Astrocyte (in vitro differentiated cells and primary cell): ENCODE measurements around the gene PPARG.
"Not testable (repeated sequence)": the region's sequence is repeated elsewhere in the genome, so short reads cannot be mapped to it uniquely, and the experiment has no call there.

Experiments
- EZH2 ChIP-seq: IDR thresholded peaks from 2 replicates; pipeline ENCODE4 v1.6.1; 2012; ENCODE audit warnings: mild to moderate bottlenecking, low read length, inconsistent platforms; ENCODE audit not compliant: insufficient read depth
- TF ChIP-seq, protein P1 (sequence below): IDR thresholded peaks from 2 replicates; pipeline ENCODE4 v1.5.1; 2011; ENCODE audit warnings: low read depth, mild to moderate bottlenecking, inconsistent platforms, low read length, moderate library complexity; ENCODE audit not compliant: insufficient read depth

DNA sequence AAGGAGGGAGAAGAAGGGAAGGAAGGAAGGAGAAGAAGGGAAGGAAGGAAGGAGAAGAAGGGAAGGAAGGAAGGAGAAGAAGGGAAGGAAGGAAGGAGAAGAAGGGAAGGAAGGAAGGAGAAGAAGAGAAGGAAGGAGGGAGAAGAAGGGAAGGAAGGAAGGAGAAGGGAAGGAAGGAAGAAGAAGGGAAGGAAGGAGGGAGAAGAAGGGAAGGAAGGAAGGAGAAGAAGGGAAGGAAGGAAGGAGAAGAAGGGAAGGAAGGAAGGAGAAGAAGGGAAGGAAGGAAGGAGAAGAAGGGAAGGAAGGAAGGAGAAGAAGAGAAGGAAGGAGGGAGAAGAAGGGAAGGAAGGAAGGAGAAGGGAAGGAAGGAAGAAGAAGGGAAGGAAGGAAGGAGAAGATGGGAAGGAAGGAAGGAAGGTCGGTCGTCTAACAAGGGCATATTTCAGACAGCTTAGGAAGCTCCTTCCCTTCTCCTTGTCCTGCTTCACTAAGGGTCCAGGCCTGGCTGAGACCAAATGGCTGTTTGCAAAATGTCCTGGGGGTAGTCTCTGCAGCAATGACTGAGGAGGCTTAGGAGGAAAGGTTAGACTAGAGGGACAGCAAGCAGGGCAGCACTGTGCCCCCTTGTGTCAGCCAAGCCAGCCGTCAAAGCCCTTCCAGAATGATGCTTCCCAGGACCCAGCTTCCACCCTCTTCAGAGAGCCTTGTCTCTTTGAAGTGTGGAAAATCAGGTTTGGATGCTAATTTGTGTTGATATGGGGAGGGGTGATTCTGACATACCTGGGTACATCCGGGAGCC lies 159.7 kb downstream of the PPARG start:
- TF ChIP-seq, protein P1, sequence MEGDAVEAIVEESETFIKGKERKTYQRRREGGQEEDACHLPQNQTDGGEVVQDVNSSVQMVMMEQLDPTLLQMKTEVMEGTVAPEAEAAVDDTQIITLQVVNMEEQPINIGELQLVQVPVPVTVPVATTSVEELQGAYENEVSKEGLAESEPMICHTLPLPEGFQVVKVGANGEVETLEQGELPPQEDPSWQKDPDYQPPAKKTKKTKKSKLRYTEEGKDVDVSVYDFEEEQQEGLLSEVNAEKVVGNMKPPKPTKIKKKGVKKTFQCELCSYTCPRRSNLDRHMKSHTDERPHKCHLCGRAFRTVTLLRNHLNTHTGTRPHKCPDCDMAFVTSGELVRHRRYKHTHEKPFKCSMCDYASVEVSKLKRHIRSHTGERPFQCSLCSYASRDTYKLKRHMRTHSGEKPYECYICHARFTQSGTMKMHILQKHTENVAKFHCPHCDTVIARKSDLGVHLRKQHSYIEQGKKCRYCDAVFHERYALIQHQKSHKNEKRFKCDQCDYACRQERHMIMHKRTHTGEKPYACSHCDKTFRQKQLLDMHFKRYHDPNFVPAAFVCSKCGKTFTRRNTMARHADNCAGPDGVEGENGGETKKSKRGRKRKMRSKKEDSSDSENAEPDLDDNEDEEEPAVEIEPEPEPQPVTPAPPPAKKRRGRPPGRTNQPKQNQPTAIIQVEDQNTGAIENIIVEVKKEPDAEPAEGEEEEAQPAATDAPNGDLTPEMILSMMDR, result not testable (repeated sequence)
- not testable (repeated sequence) for TF ChIP-seq EZH2
